Esophagus squamous epithelium (tissue), 4 donors: ENCODE measurements around the gene ANKH.

ENCODE experiments used
- CTCF ChIP-seq, 6 experiments: fragments of 450-650 bp in 4 of 6; fragments of 200-600 bp in 2 of 6; sonication (generic) in 2 of 6; IDR thresholded peaks; one replicate each; pipeline ENCODE4 v1.5.1; 2016 to 2019; ENCODE audit warnings: antibody characterized with exemption in 6 of 6, mild to moderate bottlenecking in 4 of 6, moderate library complexity in 4 of 6
- POLR2A ChIP-seq, 4 donors: fragments of 450-650 bp; IDR thresholded peaks; one replicate each; pipeline ENCODE4 v1.6.1; 2017; ENCODE audit warnings: antibody characterized with exemption in 4 of 4, mild to moderate bottlenecking in 4 of 4, moderate library complexity in 3 of 4

GRCh38 chr5:14884062-14884612 is 12.6 kb upstream of the ANKH start:
- no peak for TF ChIP-seq POLR2A (IDR thresholded peaks at IDR 0.05)
- TF ChIP-seq CTCF (IDR thresholded peaks at IDR 0.05), result no peak
